ENCODE data around the gene SLC35C1. TPM values are rescaled to one million over a fixed set of nuclear protein-coding genes. Genes with fewer than 3 reads are reported as not detected.
A peak's percentile ranks its signal among the peaks of the same experiment; 100 is the strongest.

SLC35C1 gene
- total and polyA plus RNA-seq, 2 of the 13 experiments (the other 11 are each of a cell fraction or from before 2014, with no cell fraction given), result 2.9 to 7.0 TPM

DNA sequence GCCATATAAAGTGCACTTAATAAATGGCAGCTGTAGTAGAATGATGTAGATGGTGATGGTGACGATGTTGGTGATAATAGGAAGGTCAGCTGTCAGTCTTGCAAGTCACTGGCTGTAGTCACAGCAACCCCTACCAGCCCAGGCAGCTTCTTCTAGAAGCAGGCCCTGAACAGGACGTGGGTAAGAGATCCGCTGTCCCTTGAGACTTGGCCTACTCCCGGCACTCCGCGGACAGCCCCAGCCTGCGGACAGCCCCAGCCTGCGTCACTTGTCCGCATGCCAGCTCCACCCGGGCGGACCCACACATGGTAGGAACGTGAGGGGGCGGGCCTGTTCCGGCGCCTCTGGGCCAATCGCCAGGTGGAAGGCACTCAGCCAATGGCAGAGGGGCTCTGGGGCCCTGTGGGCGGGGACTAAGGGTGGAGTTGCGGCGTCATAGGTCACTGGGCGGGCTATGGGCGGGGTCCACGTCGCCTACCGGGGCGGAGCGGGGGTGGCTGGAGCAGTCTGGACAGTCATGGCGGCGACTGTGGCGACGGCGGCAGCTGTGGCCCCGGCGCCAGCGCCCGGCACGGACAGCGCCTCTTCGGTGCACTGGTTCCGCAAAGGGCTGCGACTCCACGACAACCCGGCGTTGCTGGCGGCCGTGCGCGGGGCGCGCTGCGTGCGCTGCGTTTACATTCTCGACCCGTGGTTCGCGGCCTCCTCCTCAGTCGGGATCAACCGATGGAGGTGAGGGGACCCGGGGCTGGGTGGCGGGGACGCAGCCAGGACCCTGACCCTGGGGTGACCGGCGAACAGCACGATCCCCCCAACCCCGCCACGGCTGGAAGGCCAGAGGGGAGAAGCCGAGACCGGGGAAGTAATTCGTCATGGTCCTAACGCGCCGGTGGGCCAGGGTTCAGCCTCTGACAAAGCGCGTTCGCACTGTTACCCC, 42.3 kb downstream of the SLC35C1 start, which contains the start of gene CRY2 (continued):
- peak; percentile 69; the same call in 1 of the 2 replicates for TF ChIP-seq MIER3 (CRISPR knock-in tag; IDR thresholded peaks at IDR 0.05; ENCODE audit: borderline replicate concordance)
- TF ChIP-seq, protein P1, sequence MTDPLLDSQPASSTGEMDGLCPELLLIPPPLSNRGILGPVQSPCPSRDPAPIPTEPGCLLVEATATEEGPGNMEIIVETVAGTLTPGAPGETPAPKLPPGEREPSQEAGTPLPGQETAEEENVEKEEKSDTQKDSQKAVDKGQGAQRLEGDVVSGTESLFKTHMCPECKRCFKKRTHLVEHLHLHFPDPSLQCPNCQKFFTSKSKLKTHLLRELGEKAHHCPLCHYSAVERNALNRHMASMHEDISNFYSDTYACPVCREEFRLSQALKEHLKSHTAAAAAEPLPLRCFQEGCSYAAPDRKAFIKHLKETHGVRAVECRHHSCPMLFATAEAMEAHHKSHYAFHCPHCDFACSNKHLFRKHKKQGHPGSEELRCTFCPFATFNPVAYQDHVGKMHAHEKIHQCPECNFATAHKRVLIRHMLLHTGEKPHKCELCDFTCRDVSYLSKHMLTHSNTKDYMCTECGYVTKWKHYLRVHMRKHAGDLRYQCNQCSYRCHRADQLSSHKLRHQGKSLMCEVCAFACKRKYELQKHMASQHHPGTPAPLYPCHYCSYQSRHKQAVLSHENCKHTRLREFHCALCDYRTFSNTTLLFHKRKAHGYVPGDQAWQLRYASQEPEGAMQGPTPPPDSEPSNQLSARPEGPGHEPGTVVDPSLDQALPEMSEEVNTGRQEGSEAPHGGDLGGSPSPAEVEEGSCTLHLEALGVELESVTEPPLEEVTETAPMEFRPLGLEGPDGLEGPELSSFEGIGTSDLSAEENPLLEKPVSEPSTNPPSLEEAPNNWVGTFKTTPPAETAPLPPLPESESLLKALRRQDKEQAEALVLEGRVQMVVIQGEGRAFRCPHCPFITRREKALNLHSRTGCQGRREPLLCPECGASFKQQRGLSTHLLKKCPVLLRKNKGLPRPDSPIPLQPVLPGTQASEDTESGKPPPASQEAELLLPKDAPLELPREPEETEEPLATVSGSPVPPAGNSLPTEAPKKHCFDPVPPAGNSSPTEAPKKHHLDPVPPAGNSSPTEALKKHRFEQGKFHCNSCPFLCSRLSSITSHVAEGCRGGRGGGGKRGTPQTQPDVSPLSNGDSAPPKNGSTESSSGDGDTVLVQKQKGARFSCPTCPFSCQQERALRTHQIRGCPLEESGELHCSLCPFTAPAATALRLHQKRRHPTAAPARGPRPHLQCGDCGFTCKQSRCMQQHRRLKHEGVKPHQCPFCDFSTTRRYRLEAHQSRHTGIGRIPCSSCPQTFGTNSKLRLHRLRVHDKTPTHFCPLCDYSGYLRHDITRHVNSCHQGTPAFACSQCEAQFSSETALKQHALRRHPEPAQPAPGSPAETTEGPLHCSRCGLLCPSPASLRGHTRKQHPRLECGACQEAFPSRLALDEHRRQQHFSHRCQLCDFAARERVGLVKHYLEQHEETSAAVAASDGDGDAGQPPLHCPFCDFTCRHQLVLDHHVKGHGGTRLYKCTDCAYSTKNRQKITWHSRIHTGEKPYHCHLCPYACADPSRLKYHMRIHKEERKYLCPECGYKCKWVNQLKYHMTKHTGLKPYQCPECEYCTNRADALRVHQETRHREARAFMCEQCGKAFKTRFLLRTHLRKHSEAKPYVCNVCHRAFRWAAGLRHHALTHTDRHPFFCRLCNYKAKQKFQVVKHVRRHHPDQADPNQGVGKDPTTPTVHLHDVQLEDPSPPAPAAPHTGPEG (CRISPR knock-in tag; IDR thresholded peaks at IDR 0.05), result 0 out of 2 replicates have a peak, but pooled peaks have one; percentile 14
- peak; percentile 89; the same call in 1 of the 2 replicates for TF ChIP-seq ZNF766 (CRISPR knock-in tag; IDR thresholded peaks at IDR 0.05; ENCODE audit: borderline replicate concordance)
- TF ChIP-seq, protein P2, sequence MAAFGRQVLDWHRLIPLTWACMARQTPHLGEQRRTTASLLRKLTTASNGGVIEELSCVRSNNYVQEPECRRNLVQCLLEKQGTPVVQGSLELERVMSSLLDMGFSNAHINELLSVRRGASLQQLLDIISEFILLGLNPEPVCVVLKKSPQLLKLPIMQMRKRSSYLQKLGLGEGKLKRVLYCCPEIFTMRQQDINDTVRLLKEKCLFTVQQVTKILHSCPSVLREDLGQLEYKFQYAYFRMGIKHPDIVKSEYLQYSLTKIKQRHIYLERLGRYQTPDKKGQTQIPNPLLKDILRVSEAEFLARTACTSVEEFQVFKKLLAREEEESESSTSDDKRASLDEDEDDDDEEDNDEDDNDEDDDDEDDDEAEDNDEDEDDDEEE (CRISPR knock-in tag; IDR thresholded peaks at IDR 0.05), result peak; percentile 58; the same call in 1 of the 2 replicates
- TF ChIP-seq, protein P3, sequence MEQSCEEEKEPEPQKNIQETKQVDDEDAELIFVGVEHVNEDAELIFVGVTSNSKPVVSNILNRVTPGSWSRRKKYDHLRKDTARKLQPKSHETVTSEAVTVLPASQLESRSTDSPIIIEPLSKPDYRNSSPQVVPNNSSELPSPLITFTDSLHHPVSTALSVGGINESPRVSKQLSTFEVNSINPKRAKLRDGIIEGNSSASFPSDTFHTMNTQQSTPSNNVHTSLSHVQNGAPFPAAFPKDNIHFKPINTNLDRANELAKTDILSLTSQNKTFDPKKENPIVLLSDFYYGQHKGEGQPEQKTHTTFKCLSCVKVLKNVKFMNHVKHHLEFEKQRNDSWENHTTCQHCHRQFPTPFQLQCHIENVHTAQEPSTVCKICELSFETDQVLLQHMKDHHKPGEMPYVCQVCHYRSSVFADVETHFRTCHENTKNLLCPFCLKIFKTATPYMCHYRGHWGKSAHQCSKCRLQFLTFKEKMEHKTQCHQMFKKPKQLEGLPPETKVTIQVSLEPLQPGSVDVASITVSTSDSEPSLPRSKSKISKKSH (CRISPR knock-in tag; IDR thresholded peaks at IDR 0.05; ENCODE audit: borderline replicate concordance), result peak; percentile 88
- TF ChIP-seq RCOR2 (CRISPR knock-in tag; IDR thresholded peaks at IDR 0.05), result no peak
- no peak for TF ChIP-seq IKZF1 (IDR thresholded peaks at IDR 0.05)
- TF ChIP-seq, protein P4, sequence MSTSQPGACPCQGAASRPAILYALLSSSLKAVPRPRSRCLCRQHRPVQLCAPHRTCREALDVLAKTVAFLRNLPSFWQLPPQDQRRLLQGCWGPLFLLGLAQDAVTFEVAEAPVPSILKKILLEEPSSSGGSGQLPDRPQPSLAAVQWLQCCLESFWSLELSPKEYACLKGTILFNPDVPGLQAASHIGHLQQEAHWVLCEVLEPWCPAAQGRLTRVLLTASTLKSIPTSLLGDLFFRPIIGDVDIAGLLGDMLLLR (CRISPR knock-in tag; IDR thresholded peaks at IDR 0.05), result 0 out of 2 replicates have a peak, but pooled peaks have one; percentile 38

Measured in HepG2 (cell line).